RCC 7860 (cell line): Measurements from ENCODE around the gene PDLIM5.

Source experiments
- DNase-seq: peaks from one replicate; pipeline ENCODE4 v3.0.0-alpha.2; 2015; ENCODE audit warnings: low spot score
- FAIRE-seq: peaks from 2 replicates; lab custom pipeline; 2012; peaks lifted over from hg19 to GRCh38; lab: Jason Lieb, UNC

The PDLIM5 gene

GRCh38 chr4:94523617-94524016 is 71.9 kb downstream of the PDLIM5 start:
- no peak for DNase-seq
- no peak for FAIRE-seq

GRCh38 chr4:94525993-94526728 is 74.4 kb downstream of the PDLIM5 start:
- no peak for FAIRE-seq
- DNase-seq: no peak

- no peak for DNase-seq
- FAIRE-seq: no peak
Measured at GRCh38 chr4:94527556-94528233, 76.0 kb downstream of the PDLIM5 start.

GRCh38 chr4:94528792-94529451 is 77.2 kb downstream of the PDLIM5 start:
- FAIRE-seq (no peak), DNase-seq (no peak)

- DNase-seq: no peak
- FAIRE-seq: no peak
Measured at GRCh38 chr4:94530073-94530472, 78.3 kb downstream of the PDLIM5 start.

- DNase-seq (no peak), FAIRE-seq (no peak)
Measured at GRCh38 chr4:94531991-94532789, 80.4 kb downstream of the PDLIM5 start.

GRCh38 chr4:94533405-94534223 is 81.9 kb downstream of the PDLIM5 start:
- no peak for FAIRE-seq
- DNase-seq: no peak

GRCh38 chr4:94534401-94535312 is 82.9 kb downstream of the PDLIM5 start:
- no peak for FAIRE-seq
- DNase-seq: no peak

- no peak for DNase-seq
- FAIRE-seq: no peak
Measured at GRCh38 chr4:94536049-94536448, 84.3 kb downstream of the PDLIM5 start.

- FAIRE-seq (peak; percentile 76), DNase-seq (no peak)
Measured at GRCh38 chr4:94536649-94537469, 85.1 kb downstream of the PDLIM5 start.

- no peak for DNase-seq
- no peak for FAIRE-seq
Measured at GRCh38 chr4:94537921-94538628, 86.3 kb downstream of the PDLIM5 start.

- no peak for FAIRE-seq
- DNase-seq: no peak
Measured at GRCh38 chr4:94540476-94540875, 88.7 kb downstream of the PDLIM5 start.

GRCh38 chr4:94544811-94545210 is 93.1 kb downstream of the PDLIM5 start:
- FAIRE-seq (no peak), DNase-seq (no peak)

- FAIRE-seq (no peak), DNase-seq (no peak)
Measured at GRCh38 chr4:94545296-94545695, 93.6 kb downstream of the PDLIM5 start.

- FAIRE-seq (no peak), DNase-seq (no peak)
Measured at GRCh38 chr4:94546949-94547348, 95.2 kb downstream of the PDLIM5 start.

GRCh38 chr4:94548571-94548970 is 96.8 kb downstream of the PDLIM5 start:
- FAIRE-seq: peak; percentile 55
- peak; percentile 73 for DNase-seq

GRCh38 chr4:94550352-94550751 is 98.6 kb downstream of the PDLIM5 start:
- FAIRE-seq (no peak), DNase-seq (no peak)

GRCh38 chr4:94550851-94551250 is 99.1 kb downstream of the PDLIM5 start:
- FAIRE-seq: peak; percentile 26
- DNase-seq: no peak
